ENCODE measurements around the gene HLA-DPB1. TPM values are rescaled to one million over a fixed set of nuclear protein-coding genes. Genes with fewer than 3 reads are reported as not detected.
"Not testable (repeated sequence)": the region's sequence is repeated elsewhere in the genome, so short reads cannot be mapped to it uniquely, and the experiment has no call there.

Gene HLA-DPB1
- total RNA-seq, 2 donors from 2014 or later: 12.5 to 20.9 TPM

GRCh38 chr6:33092385-33092784, 16.6 kb downstream of the HLA-DPB1 start:
- H3K4me3 Mint-ChIP-seq: no peak overlapping the region
- H3K27ac Mint-ChIP-seq: no peak overlapping the region
- no peak for ATAC-seq (replicated peaks in 1 of 2)
- no peaks in the 10 kb centered on the region for H3K4me1 Mint-ChIP-seq (ENCODE audit: low read depth)
- peaks cover under 1 to 2% of the 10 kb centered on the region in 2 donors for H3K9me3 Mint-ChIP-seq
- peaks cover 22% of the 10 kb centered on the region for H3K27me3 Mint-ChIP-seq (ENCODE audit: low read depth)
- no peak for DNase-seq
- peaks cover 1% of the 10 kb centered on the region in 2 donors for H3K36me3 Mint-ChIP-seq (ENCODE audit: insufficient read depth in 2 of 2)

GRCh38 chr6:33093855-33094254, 18.1 kb downstream of the HLA-DPB1 start:
- Mint-ChIP-seq H3K36me3 (ENCODE audit: insufficient read depth in 2 of 2) (peaks cover 4 to 10% of the 10 kb centered on the region in 2 donors), H3K9me3 (peaks cover 6 to 9% of the 10 kb centered on the region in 2 donors), H3K4me3 (no peak overlapping the region), H3K4me1 (ENCODE audit: low read depth) (no peaks in the 10 kb centered on the region), H3K27me3 (ENCODE audit: low read depth) (peaks cover 27% of the 10 kb centered on the region), H3K27ac (no peak overlapping the region)
- no peak for DNase-seq
- no peak for ATAC-seq (replicated peaks in 1 of 2)

GRCh38 chr6:33095681-33096080, 19.9 kb downstream of the HLA-DPB1 start:
- Mint-ChIP-seq H3K4me3 (no peak overlapping the region), H3K36me3 (ENCODE audit: insufficient read depth in 2 of 2) (peaks cover 11 to 19% of the 10 kb centered on the region in 2 donors), H3K9me3 (peaks cover 12 to 17% of the 10 kb centered on the region in 2 donors), H3K27me3 (ENCODE audit: low read depth) (peaks cover 37% of the 10 kb centered on the region), H3K4me1 (ENCODE audit: low read depth) (no peaks in the 10 kb centered on the region), H3K27ac (no peak overlapping the region)
- DNase-seq (no peak), ATAC-seq (replicated peaks in 1 of 2) (no peak)

- peaks cover 14 to 25% of the 10 kb centered on the region in 2 donors for H3K36me3 Mint-ChIP-seq (ENCODE audit: insufficient read depth in 2 of 2)
- not testable (repeated sequence) for H3K4me3 Mint-ChIP-seq; H3K27ac Mint-ChIP-seq; DNase-seq; H3K4me1 Mint-ChIP-seq (ENCODE audit: low read depth); ATAC-seq (replicated peaks in 1 of 2)
- peaks cover 22 to 32% of the 10 kb centered on the region in 2 donors for H3K9me3 Mint-ChIP-seq
- H3K27me3 Mint-ChIP-seq (ENCODE audit: low read depth): peaks cover 49% of the 10 kb centered on the region
These were observed 25.4 kb downstream of the HLA-DPB1 start for GRCh38 chr6:33101121-33101737.

GRCh38 chr6:33103776-33104175, 28.0 kb downstream of the HLA-DPB1 start:
- peaks cover 64% of the 10 kb centered on the region for H3K27me3 Mint-ChIP-seq (ENCODE audit: low read depth)

GRCh38 chr6:33104887-33105286, 29.1 kb downstream of the HLA-DPB1 start:
- ATAC-seq (replicated peaks in 1 of 2): no peak
- Mint-ChIP-seq H3K27ac (no peak overlapping the region), H3K4me3 (no peak overlapping the region), H3K9me3 (peaks cover 10 to 20% of the 10 kb centered on the region in 2 donors), H3K36me3 (ENCODE audit: insufficient read depth in 2 of 2) (peaks cover 5 to 9% of the 10 kb centered on the region in 2 donors), H3K4me1 (ENCODE audit: low read depth) (no peaks in the 10 kb centered on the region), H3K27me3 (ENCODE audit: low read depth) (peaks cover 66% of the 10 kb centered on the region)
- DNase-seq: no peak

More at GRCh38 chr6:33103776-33104175, 28.0 kb downstream of the HLA-DPB1 start:
- H3K4me3 Mint-ChIP-seq: no peak overlapping the region
- H3K36me3 Mint-ChIP-seq (ENCODE audit: insufficient read depth in 2 of 2): peaks cover 10 to 15% of the 10 kb centered on the region in 2 donors
- peaks cover 12 to 26% of the 10 kb centered on the region in 2 donors for H3K9me3 Mint-ChIP-seq
- ATAC-seq (replicated peaks in 1 of 2) (no peak), DNase-seq (no peak)
- H3K27ac Mint-ChIP-seq: no peak overlapping the region
- no peaks in the 10 kb centered on the region for H3K4me1 Mint-ChIP-seq (ENCODE audit: low read depth)

- Mint-ChIP-seq H3K4me1 (ENCODE audit: low read depth) (no peaks in the 10 kb centered on the region), H3K36me3 (ENCODE audit: insufficient read depth in 2 of 2) (peaks cover 3 to 7% of the 10 kb centered on the region in 2 donors), H3K27me3 (ENCODE audit: low read depth) (peaks cover 71% of the 10 kb centered on the region), H3K9me3 (peaks cover 10 to 19% of the 10 kb centered on the region in 2 donors), H3K4me3 (no peak overlapping the region), H3K27ac (no peak overlapping the region)
- DNase-seq (no peak), ATAC-seq (replicated peaks in 1 of 2) (no peak)
These were observed 29.6 kb downstream of the HLA-DPB1 start for GRCh38 chr6:33105386-33105785.

GRCh38 chr6:33105916-33106871, 30.4 kb downstream of the HLA-DPB1 start:
- no peak for DNase-seq
- Mint-ChIP-seq H3K4me1 (ENCODE audit: low read depth) (no peaks in the 10 kb centered on the region), H3K27ac (no peak overlapping the region), H3K9me3 (peaks cover 7 to 12% of the 10 kb centered on the region in 2 donors), H3K27me3 (ENCODE audit: low read depth) (peaks cover 72% of the 10 kb centered on the region), H3K4me3 (no peak overlapping the region), H3K36me3 (ENCODE audit: insufficient read depth in 2 of 2) (peaks cover 0 to 3% of the 10 kb centered on the region in 2 donors)
- ATAC-seq (replicated peaks in 1 of 2): no peak

- no peaks in the 10 kb centered on the region for H3K36me3 Mint-ChIP-seq (ENCODE audit: insufficient read depth in 2 of 2)
- H3K9me3 Mint-ChIP-seq: peaks cover 5 to 7% of the 10 kb centered on the region in 2 donors
- peaks cover 73% of the 10 kb centered on the region for H3K27me3 Mint-ChIP-seq (ENCODE audit: low read depth)
- DNase-seq: no peak
- ATAC-seq (replicated peaks in 1 of 2): no peak
- H3K27ac Mint-ChIP-seq: no peak overlapping the region
- H3K4me1 Mint-ChIP-seq (ENCODE audit: low read depth): no peaks in the 10 kb centered on the region
- H3K4me3 Mint-ChIP-seq: no peak overlapping the region
These were observed 31.9 kb downstream of the HLA-DPB1 start for GRCh38 chr6:33107641-33108040.

GRCh38 chr6:33108307-33108706, 32.5 kb downstream of the HLA-DPB1 start:
- H3K4me1 Mint-ChIP-seq (ENCODE audit: low read depth): no peaks in the 10 kb centered on the region
- H3K27me3 Mint-ChIP-seq (ENCODE audit: low read depth): peaks cover 77% of the 10 kb centered on the region
- no peaks in the 10 kb centered on the region for H3K36me3 Mint-ChIP-seq (ENCODE audit: insufficient read depth in 2 of 2)
- H3K27ac Mint-ChIP-seq: no peak overlapping the region
- H3K9me3 Mint-ChIP-seq: peaks cover 5 to 7% of the 10 kb centered on the region in 2 donors
- ATAC-seq (replicated peaks in 1 of 2) (no peak), DNase-seq (no peak)
- H3K4me3 Mint-ChIP-seq: no peak overlapping the region

GRCh38 chr6:33112148-33112547, 36.4 kb downstream of the HLA-DPB1 start:
- Mint-ChIP-seq H3K4me1 (ENCODE audit: low read depth) (peaks cover 6% of the 10 kb centered on the region), H3K27ac (no peak overlapping the region), H3K4me3 (no peak overlapping the region), H3K27me3 (ENCODE audit: low read depth) (peaks cover 80% of the 10 kb centered on the region), H3K36me3 (ENCODE audit: insufficient read depth in 2 of 2) (no peaks in the 10 kb centered on the region), H3K9me3 (no peaks in the 10 kb centered on the region)
- ATAC-seq (replicated peaks in 1 of 2) (peak; percentile 84 to 94), DNase-seq (peak; percentile 8 to 16)

- no peak overlapping the region for H3K27ac Mint-ChIP-seq
- H3K36me3 Mint-ChIP-seq (ENCODE audit: insufficient read depth in 2 of 2): no peaks in the 10 kb centered on the region
- ATAC-seq (replicated peaks in 1 of 2): no peak
- H3K4me1 Mint-ChIP-seq (ENCODE audit: low read depth): peaks cover 14% of the 10 kb centered on the region
- DNase-seq: no peak
- H3K4me3 Mint-ChIP-seq: no peak overlapping the region
- H3K9me3 Mint-ChIP-seq: no peaks in the 10 kb centered on the region
- H3K27me3 Mint-ChIP-seq (ENCODE audit: low read depth): peaks cover 80% of the 10 kb centered on the region
These were observed 38.0 kb downstream of the HLA-DPB1 start for GRCh38 chr6:33113755-33114154.

- peaks cover 73% of the 10 kb centered on the region for H3K27me3 Mint-ChIP-seq (ENCODE audit: low read depth)
- ATAC-seq (replicated peaks in 1 of 2) (no peak), DNase-seq (no peak)
- H3K36me3 Mint-ChIP-seq (ENCODE audit: insufficient read depth in 2 of 2): no peaks in the 10 kb centered on the region
- H3K4me3 Mint-ChIP-seq: no peak overlapping the region
- H3K4me1 Mint-ChIP-seq (ENCODE audit: low read depth): peaks cover 14% of the 10 kb centered on the region
- no peak overlapping the region for H3K27ac Mint-ChIP-seq
- no peaks in the 10 kb centered on the region for H3K9me3 Mint-ChIP-seq
These were observed 38.6 kb downstream of the HLA-DPB1 start for GRCh38 chr6:33114406-33114805.

All from activated T-cell treated with anti-CD3 and anti-CD28 coated beads, Interleukin-2, amount 50 U/mL, for 72 hours (primary cell).